OCI-LY7 (cell line): ENCODE data around the gene TNFAIP8.

ENCODE experiments used
- EZH2phosphoT487 ChIP-seq: fragments of 200-600 bp; sonication (generic); IDR thresholded peaks from 2 replicates; pipeline ENCODE4 v1.6.1; 2018; ENCODE audit warnings: low read depth, borderline replicate concordance, mild to moderate bottlenecking, mixed run types, antibody characterized with exemption, low read length, moderate library complexity, mixed read lengths
- TF ChIP-seq, protein P1 (sequence below): fragments of 200-600 bp; sonication (generic); conservative IDR thresholded peaks from 2 replicates; pipeline ENCODE4 v1.5.1; 2014; ENCODE audit warnings: mild to moderate bottlenecking, antibody characterized with exemption, low read length, moderate library complexity, mixed read lengths

DNA sequence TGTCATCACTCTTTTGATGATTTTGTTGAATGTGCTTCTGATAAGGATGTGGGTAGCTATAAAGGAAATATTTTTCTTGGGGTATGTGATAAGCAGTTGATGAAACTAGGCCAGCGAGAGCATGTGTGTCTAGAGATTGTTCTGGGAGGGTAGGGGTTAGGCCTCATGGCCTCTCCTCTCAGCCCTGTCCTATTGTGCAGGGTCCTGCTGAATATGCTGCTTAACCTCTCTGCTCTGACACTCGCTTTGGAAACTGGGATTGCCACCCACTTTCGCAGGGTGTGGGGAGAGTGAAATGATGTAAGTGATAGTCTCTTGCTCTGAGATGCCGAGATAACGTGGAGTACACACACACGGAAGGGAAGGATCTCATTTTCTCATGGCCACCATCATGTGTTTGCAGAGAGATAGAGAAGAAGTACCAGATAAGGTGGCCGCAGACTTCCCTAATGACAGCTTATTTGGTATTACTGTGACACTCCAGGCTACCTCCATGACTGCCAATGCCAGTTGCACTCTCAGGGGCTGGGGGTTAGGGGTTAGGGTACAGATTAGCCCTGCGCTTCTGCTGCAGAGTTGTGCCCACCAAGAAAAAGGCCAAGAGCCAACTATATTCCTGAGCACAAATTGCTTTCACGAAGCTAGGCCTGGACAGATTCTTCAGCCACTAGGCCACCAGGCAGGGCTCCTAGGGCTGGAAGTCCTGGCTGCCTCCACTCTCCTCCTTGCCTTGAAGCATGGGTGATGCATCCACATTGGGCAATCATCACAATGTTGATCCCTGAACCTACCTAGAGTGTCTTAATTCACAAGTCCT lies 25.2 kb upstream of the TNFAIP8 start:
- TF ChIP-seq, protein P1, sequence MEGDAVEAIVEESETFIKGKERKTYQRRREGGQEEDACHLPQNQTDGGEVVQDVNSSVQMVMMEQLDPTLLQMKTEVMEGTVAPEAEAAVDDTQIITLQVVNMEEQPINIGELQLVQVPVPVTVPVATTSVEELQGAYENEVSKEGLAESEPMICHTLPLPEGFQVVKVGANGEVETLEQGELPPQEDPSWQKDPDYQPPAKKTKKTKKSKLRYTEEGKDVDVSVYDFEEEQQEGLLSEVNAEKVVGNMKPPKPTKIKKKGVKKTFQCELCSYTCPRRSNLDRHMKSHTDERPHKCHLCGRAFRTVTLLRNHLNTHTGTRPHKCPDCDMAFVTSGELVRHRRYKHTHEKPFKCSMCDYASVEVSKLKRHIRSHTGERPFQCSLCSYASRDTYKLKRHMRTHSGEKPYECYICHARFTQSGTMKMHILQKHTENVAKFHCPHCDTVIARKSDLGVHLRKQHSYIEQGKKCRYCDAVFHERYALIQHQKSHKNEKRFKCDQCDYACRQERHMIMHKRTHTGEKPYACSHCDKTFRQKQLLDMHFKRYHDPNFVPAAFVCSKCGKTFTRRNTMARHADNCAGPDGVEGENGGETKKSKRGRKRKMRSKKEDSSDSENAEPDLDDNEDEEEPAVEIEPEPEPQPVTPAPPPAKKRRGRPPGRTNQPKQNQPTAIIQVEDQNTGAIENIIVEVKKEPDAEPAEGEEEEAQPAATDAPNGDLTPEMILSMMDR: no peak
- TF ChIP-seq EZH2phosphoT487: no peak
